Fibroblast of mammary gland (primary cell): ENCODE results near the gene PLAAT3.
"Not testable (repeated sequence)": the region's sequence is repeated elsewhere in the genome, so short reads cannot be mapped to it uniquely, and the experiment has no call there.

Source experiments
- DNase-seq: peaks from one replicate; pipeline ENCODE4 v3.0.0-alpha.2; 2010; ENCODE audit warnings: low read depth
- H3K4me3 ChIP-seq: 2 replicates; pipeline ENCODE4 v1.5.1; 2011; ENCODE audit warnings: low read depth, mild to moderate bottlenecking, low read length, moderate library complexity; ENCODE audit not compliant: control insufficient read depth
- CTCF ChIP-seq: conservative IDR thresholded peaks from 2 replicates; pipeline ENCODE4 v1.5.1; 2011; ENCODE audit warnings: low read depth, low read length, inconsistent platforms; ENCODE audit not compliant: control insufficient read depth, insufficient read depth

PLAAT3 gene

GRCh38 chr11:63583357-63583677 is 30.9 kb downstream of the PLAAT3 start:
- DNase-seq, result no peak
- H3K4me3 ChIP-seq, result no peak overlapping the region
- TF ChIP-seq CTCF, result no peak

GRCh38 chr11:63581224-63581623 is 33.0 kb downstream of the PLAAT3 start:
- not testable (repeated sequence) for DNase-seq

GRCh38 chr11:63578882-63579281 is 35.4 kb downstream of the PLAAT3 start:
- H3K4me3 ChIP-seq, DNase-seq: not testable (repeated sequence)

More at GRCh38 chr11:63581224-63581623, 33.0 kb downstream of the PLAAT3 start:
- not testable (repeated sequence) for H3K4me3 ChIP-seq

GRCh38 chr11:63574856-63575602 is 39.2 kb downstream of the PLAAT3 start:
- H3K4me3 ChIP-seq, result no peak overlapping the region
- peak; percentile 67 for DNase-seq
- TF ChIP-seq CTCF, result no peak

- TF ChIP-seq CTCF, result peak; percentile 7
- peak; percentile 75 for DNase-seq
- H3K4me3 ChIP-seq, result no peak overlapping the region
These were observed 40.1 kb downstream of the PLAAT3 start for GRCh38 chr11:63573881-63574855.

- TF ChIP-seq CTCF, result no peak
- DNase-seq, result no peak
- H3K4me3 ChIP-seq, result no peak overlapping the region
These were observed 42.1 kb downstream of the PLAAT3 start for GRCh38 chr11:63572026-63572688.

- TF ChIP-seq CTCF, result no peak
- DNase-seq, result no peak
- H3K4me3 ChIP-seq, result no peak overlapping the region
These were observed 44.7 kb downstream of the PLAAT3 start for GRCh38 chr11:63569570-63569969.
